ENCODE results near the gene MEX3A. TPM values are rescaled to one million over a fixed set of nuclear protein-coding genes. Genes with fewer than 3 reads are reported as not detected.
A peak's percentile ranks its signal among the peaks of the same experiment; 100 is the strongest.

Gene MEX3A
- total and polyA plus RNA-seq, 2 of the 8 experiments (the other 6 are each of a cell fraction or from before 2014, with no cell fraction given): 34.1 to 52.4 TPM

GRCh38 chr1:156122086-156122485, 39.8 kb upstream of the MEX3A start:
- Histone ChIP-seq H3K18ac (ENCODE audit: extremely low read depth, low read length) (no peak overlapping the region), H2AK5ac (ENCODE audit: low read depth, low read length) (no peak overlapping the region), H3K23ac (ENCODE audit: insufficient read length) (no peak overlapping the region), H3K4me2 (ENCODE audit: insufficient read depth in 1 of 2, low read depth in 2 of 2, low read length in 2 of 2) (no peak overlapping the region; a peak in 1 of 4 replicates), H4K20me1 (replicated peaks in 1 of 2; ENCODE audit: control insufficient read depth in 1 of 2, insufficient read depth in 2 of 2, low read length in 2 of 2) (peaks cover 2 to 6% of the 10 kb centered on the region in 2 experiments), H2BK15ac (ENCODE audit: low read length) (no peak overlapping the region), H3K4ac (replicated peaks; ENCODE audit: insufficient read length, low read depth, low read length) (no peak overlapping the region), H2BK20ac (ENCODE audit: low read length) (no peak overlapping the region), H2AFZ (ENCODE audit: low read length) (no peak overlapping the region), H4K5ac (ENCODE audit: insufficient read length, low read depth, low read length) (no peak overlapping the region), H4K8ac (ENCODE audit: extremely low read depth, insufficient read depth, low read length) (no peak overlapping the region), H3K4me3 (ENCODE audit: extremely low read depth in 1 of 4, insufficient read depth in 2 of 4, low read depth in 3 of 4, low read length in 4 of 4) (no peak overlapping the region), H3K36me3 (ENCODE audit: control insufficient read depth in 2 of 4, insufficient read depth in 4 of 4, low read length in 3 of 4) (no peaks in the 10 kb centered on the region), H3K79me2 (ENCODE audit: control insufficient read depth in 1 of 2, insufficient read depth in 2 of 2, low read length in 2 of 2) (peaks cover 0 to 12% of the 10 kb centered on the region in 2 experiments; a peak in 1 of 4 replicates), H3K9me3 (ENCODE audit: insufficient read depth in 2 of 2, low read depth in 1 of 2, low read length in 1 of 2) (no peaks in the 10 kb centered on the region), H2BK5ac (ENCODE audit: low read depth, low read length) (no peak overlapping the region; the same call in 1 of the 2 replicates), H3K14ac (ENCODE audit: insufficient read length) (no peak overlapping the region), H3K27ac (ENCODE audit: low read depth, low read length) (no peak overlapping the region), H4K91ac (replicated peaks; ENCODE audit: insufficient read length, low read length) (no peak overlapping the region), H3K4me1 (replicated peaks in 1 of 4; ENCODE audit: control insufficient read depth in 3 of 4, insufficient read depth in 4 of 4, low read length in 3 of 4) (peaks cover 7 to 30% (median 24%) of the 10 kb centered on the region in 4 experiments), H3K27me3 (replicated peaks in 1 of 4; ENCODE audit: control insufficient read depth in 3 of 4, extremely low read depth in 1 of 4, insufficient read depth in 3 of 4, low read length in 3 of 4) (no peaks in the 10 kb centered on the region), H3K79me1 (ENCODE audit: low read depth, low read length) (peaks cover 3% of the 10 kb centered on the region), H2BK120ac (replicated peaks; ENCODE audit: low read depth, low read length) (no peak overlapping the region), H2BK12ac (ENCODE audit: low read depth, low read length) (peak overlapping the region; percentile 68; the same call in 1 of the 2 replicates), H3K56ac (replicated peaks; ENCODE audit: insufficient read length, low read depth, low read length) (no peak overlapping the region), H3K23me2 (ENCODE audit: low read depth, low read length) (no peaks in the 10 kb centered on the region), H3K9ac (replicated peaks in 1 of 4; ENCODE audit: extremely low read depth in 1 of 4, low read depth in 3 of 4, low read length in 3 of 4) (no peak overlapping the region)
- DNase-seq (ENCODE audit: low read depth in 1 of 2, low spot score in 2 of 2) (no peak), FAIRE-seq (no peak)
- 88% methylated on average over 4 of the region's 4 CpGs; no CpG with 5 or more reads in 1 of the 2 experiments for WGBS, 2 experiments (ENCODE audit: extremely low coverage in 1 of 2, insufficient coverage in 1 of 2, insufficient read length in 1 of 2, insufficient replicate concordance in 2 of 2, low coverage in 1 of 2, low lambda C conversion rate in 2 of 2, missing lambda C conversion rate in 1 of 2)
- POLR2A ChIA-PET (ENCODE audit: partially characterized antibody): interaction anchor here (1.2 to 28.0 kb wide), 3 partner anchors 7 to 62 kb away, joined by 4 to 763 read pairs (median 143); partner anchors contain the start of genes LMNA and MEX3A
- CTCF ChIA-PET (ENCODE audit: partially characterized antibody): interaction anchor here (1.2 to 42.4 kb wide), 7 partner anchors 4 to 177 kb away, joined by 3 to 1994 read pairs (median 11); partner anchors contain the start of genes LMNA, MEX3A and VHLL
- TF ChIP-seq ASH2L (IDR thresholded peaks at IDR 0.05; ENCODE audit: low read length) (no peak), ZNF274 (IDR thresholded peaks at IDR 0.05; ENCODE audit: borderline replicate concordance, extremely low read depth, low read length) (no peak), KDM5A (IDR thresholded peaks at IDR 0.05; ENCODE audit: low read length) (no peak), CHD1 (IDR thresholded peaks at IDR 0.05; ENCODE audit: low read depth, low read length) (no peak), SIRT6 (IDR thresholded peaks at IDR 0.05; ENCODE audit: low read length) (no peak), SP1 (IDR thresholded peaks at IDR 0.05; ENCODE audit: low read depth, low read length) (no peak), TAF1 (IDR thresholded peaks at IDR 0.05; ENCODE audit: low read depth, low read length) (no peak), EGR1 (IDR thresholded peaks at IDR 0.05; ENCODE audit: borderline replicate concordance, low read depth, low read length) (no peak), HDAC2 (IDR thresholded peaks at IDR 0.05; ENCODE audit: borderline replicate concordance in 1 of 2, low read depth in 2 of 2, low read length in 2 of 2) (no peak), YY1 (IDR thresholded peaks at IDR 0.05; ENCODE audit: low read depth, low read length) (no peak), CTBP2 (IDR thresholded peaks at IDR 0.05; ENCODE audit: borderline replicate concordance, insufficient read depth, insufficient read length, low read length) (no peak), HDAC6 (IDR thresholded peaks at IDR 0.05; ENCODE audit: low read depth, low read length) (no peak), TCF12 (IDR thresholded peaks at IDR 0.05; ENCODE audit: low read depth, low read length) (no peak), CREB1 (IDR thresholded peaks at IDR 0.05) (no peak), SIN3A (conservative IDR thresholded peaks at IDR 0.05 in 1 of 2, IDR thresholded peaks at IDR 0.05 in 1 of 2; ENCODE audit: low read depth in 1 of 2, low read length in 2 of 2) (no peak)

Measured in H1 (cell line).